ENCODE results near the gene BASP1.

GRCh38 chr5:17325770-17326599 lies 108.6 kb downstream of the BASP1 start:
- TF ChIP-seq CTCF (IDR thresholded peaks at IDR 0.05) (no peak), EZH2phosphoT487 (IDR thresholded peaks at IDR 0.05) (no peak)
